Measurements from ENCODE around the gene CLIC1.

DNA sequence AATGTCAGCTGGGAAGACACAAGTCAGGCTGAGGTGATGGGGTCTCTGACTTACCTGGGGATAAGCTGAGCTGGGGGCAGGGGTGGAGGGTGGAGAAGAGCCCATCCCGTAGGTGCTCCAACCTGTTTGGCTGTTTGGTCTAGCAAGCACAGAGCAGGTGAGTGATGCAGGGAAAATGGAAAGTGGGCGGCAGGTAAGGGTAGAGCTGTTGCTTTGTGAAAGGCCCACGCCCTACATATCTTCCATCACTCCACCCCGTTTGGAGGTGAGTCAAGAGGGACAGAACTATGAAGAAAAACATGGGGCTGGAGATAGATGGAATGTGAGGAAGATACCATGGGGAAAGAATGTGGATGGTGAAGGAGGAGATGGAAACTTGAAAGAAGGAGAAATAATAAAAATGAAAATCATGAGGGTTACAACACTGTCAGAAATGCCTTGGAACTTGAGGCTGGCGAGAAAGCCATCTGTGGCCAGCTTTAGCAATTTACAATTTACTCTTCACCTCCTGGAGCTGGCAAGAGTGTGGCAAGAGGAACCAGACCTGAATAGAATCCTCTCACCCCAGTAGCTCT, 16.0 kb downstream of the CLIC1 start:
- TF ChIP-seq, protein P1, sequence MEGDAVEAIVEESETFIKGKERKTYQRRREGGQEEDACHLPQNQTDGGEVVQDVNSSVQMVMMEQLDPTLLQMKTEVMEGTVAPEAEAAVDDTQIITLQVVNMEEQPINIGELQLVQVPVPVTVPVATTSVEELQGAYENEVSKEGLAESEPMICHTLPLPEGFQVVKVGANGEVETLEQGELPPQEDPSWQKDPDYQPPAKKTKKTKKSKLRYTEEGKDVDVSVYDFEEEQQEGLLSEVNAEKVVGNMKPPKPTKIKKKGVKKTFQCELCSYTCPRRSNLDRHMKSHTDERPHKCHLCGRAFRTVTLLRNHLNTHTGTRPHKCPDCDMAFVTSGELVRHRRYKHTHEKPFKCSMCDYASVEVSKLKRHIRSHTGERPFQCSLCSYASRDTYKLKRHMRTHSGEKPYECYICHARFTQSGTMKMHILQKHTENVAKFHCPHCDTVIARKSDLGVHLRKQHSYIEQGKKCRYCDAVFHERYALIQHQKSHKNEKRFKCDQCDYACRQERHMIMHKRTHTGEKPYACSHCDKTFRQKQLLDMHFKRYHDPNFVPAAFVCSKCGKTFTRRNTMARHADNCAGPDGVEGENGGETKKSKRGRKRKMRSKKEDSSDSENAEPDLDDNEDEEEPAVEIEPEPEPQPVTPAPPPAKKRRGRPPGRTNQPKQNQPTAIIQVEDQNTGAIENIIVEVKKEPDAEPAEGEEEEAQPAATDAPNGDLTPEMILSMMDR (IDR thresholded peaks at IDR 0.05 in 8 of 11, conservative IDR thresholded peaks at IDR 0.05 in 3 of 11): no peak
- no peak for TF ChIP-seq POLR2A (IDR thresholded peaks at IDR 0.05)
